Lower lobe of right lung (tissue), 2 donors: ENCODE results near the gene ST14. TPM values are rescaled to one million over a fixed set of nuclear protein-coding genes. Genes with fewer than 3 reads are reported as not detected.

Source experiments
- ATAC-seq, 2 donors: fragments of 200-7000 bp; cut with Tn5 transposase; one replicate each; pipeline ENCODE4 v1.9.1; 2020 to 2022; ENCODE audit warnings: mild to moderate bottlenecking in 2 of 2, moderate library complexity in 2 of 2
- DNase-seq: peaks from one replicate; pipeline ENCODE4 v3.0.0-alpha.2; 2020
- H3K27ac ChIP-seq: fragments of 200-600 bp; one replicate; pipeline ENCODE4 v1.8.0; 2022
- H3K27me3 ChIP-seq: fragments of 200-600 bp; one replicate; pipeline ENCODE4 v1.8.0; 2022; ENCODE audit warnings: low read depth
- H3K36me3 ChIP-seq: fragments of 200-600 bp; one replicate; pipeline ENCODE4 v1.8.0; 2022; ENCODE audit warnings: mild to moderate bottlenecking
- H3K4me1 ChIP-seq: fragments of 200-600 bp; one replicate; pipeline ENCODE4 v1.8.0; 2022
- H3K4me3 ChIP-seq: fragments of 200-600 bp; one replicate; pipeline ENCODE4 v1.8.0; 2022; ENCODE audit warnings: mild to moderate bottlenecking
- H3K9me3 ChIP-seq: fragments of 200-600 bp; one replicate; pipeline ENCODE4 v1.8.0; 2022
- intact Hi-C: fragments of 100-400 bp; cut with DNase I; formaldehyde crosslinking; loops from one replicate; pipeline ENCODE4 v1.11.0; 2022
- total RNA-seq: library from RNA; stranded (reverse); fragmentation: NEBNext Ultra II Directional; extraction: Animal tissue kit (Norgen Biotek cat#: 25700); gene quantifications from one replicate; pipeline ENCODE4 v1.2.1, GENCODE V29; 2021
- TF ChIP-seq, protein P1 (sequence below): fragments of 200-600 bp; IDR thresholded peaks from one replicate; pipeline ENCODE4 v1.8.0; 2022; ENCODE audit warnings: antibody characterized with exemption, mild to moderate bottlenecking
- donor health status: DM: no; HTN: yes; CAD: no; lungs with severe emphysema.

Gene ST14
- total RNA-seq, 1 donor from 2014 or later: 61.1 TPM

DNA sequence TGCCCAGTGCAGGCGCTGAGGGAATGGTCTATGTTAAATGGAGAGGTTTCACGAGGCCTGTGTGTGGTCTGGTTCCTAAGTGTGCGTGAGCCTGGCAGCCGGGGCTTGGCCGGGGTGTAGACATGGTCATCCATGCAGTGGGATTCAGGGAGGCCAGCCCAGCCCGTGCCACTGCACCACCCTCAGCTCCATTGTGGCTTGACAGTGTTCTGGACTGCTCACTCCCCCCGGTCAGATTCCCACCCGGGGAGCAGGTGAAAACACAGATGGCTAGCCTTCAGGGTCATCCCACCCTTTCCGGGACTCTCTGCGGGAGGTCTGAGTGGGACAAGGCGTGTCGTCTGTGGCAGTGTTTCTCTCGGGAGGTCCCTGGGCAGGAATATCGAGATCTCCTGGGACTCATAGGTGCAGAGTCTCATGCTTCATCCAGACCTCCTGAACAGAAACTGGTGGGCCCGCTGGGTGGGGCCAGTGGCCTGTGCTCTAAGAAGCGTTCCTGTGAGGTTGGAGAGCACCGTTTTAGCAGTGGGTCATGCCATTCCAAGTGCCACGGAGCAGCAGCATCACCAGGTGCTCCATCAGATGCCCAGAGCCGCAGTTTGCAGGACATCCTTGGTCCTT, 52.3 kb downstream of the ST14 start:
- no peak for ATAC-seq
- intact Hi-C loops: no loop called here
- Histone ChIP-seq H3K27me3 (no peaks in the 10 kb centered on the region), H3K27ac (no peak overlapping the region), H3K36me3 (peaks cover 19% of the 10 kb centered on the region), H3K9me3 (no peaks in the 10 kb centered on the region), H3K4me1 (peaks cover 9% of the 10 kb centered on the region), H3K4me3 (no peak overlapping the region)
- peak; percentile 43 for DNase-seq
- TF ChIP-seq, protein P1, sequence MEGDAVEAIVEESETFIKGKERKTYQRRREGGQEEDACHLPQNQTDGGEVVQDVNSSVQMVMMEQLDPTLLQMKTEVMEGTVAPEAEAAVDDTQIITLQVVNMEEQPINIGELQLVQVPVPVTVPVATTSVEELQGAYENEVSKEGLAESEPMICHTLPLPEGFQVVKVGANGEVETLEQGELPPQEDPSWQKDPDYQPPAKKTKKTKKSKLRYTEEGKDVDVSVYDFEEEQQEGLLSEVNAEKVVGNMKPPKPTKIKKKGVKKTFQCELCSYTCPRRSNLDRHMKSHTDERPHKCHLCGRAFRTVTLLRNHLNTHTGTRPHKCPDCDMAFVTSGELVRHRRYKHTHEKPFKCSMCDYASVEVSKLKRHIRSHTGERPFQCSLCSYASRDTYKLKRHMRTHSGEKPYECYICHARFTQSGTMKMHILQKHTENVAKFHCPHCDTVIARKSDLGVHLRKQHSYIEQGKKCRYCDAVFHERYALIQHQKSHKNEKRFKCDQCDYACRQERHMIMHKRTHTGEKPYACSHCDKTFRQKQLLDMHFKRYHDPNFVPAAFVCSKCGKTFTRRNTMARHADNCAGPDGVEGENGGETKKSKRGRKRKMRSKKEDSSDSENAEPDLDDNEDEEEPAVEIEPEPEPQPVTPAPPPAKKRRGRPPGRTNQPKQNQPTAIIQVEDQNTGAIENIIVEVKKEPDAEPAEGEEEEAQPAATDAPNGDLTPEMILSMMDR: no peak

DNA sequence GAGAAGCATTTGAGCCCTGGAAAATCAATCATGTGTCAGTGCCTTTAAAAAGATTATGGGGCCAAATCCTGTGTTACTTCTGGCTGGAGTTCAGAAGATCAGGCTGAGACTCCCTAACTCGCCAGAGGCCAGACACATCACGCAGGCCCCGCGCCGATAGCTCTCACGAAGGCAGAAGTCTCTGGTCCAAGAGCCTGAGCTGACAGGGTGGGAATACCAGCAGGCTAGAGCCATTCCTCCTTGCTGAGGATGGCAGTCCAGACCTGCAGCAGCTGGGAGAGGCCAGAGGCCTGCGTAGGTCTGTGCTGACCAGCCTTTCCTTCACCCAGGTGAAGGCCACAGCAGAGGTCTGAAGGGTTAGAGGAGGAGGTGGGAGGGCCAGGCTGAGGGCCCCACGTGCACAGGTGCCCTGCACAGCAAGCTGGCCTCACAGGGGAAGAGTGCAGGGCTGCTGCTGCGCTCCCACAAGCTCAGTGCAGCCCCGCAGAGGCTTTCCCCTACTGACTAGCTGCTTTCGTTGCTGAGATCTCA, 52.9 kb downstream of the ST14 start:
- no peak overlapping the region for H3K4me3 ChIP-seq
- no peaks in the 10 kb centered on the region for H3K27me3 ChIP-seq
- TF ChIP-seq, protein P1: no peak
- H3K27ac ChIP-seq: no peak overlapping the region
- peaks cover 17% of the 10 kb centered on the region for H3K36me3 ChIP-seq
- intact Hi-C loops: no loop called here
- no peaks in the 10 kb centered on the region for H3K9me3 ChIP-seq
- ATAC-seq (peak in 1 of 2 donors; percentile 8), DNase-seq (peak; percentile 30)
- H3K4me1 ChIP-seq: peaks cover 9% of the 10 kb centered on the region

DNA sequence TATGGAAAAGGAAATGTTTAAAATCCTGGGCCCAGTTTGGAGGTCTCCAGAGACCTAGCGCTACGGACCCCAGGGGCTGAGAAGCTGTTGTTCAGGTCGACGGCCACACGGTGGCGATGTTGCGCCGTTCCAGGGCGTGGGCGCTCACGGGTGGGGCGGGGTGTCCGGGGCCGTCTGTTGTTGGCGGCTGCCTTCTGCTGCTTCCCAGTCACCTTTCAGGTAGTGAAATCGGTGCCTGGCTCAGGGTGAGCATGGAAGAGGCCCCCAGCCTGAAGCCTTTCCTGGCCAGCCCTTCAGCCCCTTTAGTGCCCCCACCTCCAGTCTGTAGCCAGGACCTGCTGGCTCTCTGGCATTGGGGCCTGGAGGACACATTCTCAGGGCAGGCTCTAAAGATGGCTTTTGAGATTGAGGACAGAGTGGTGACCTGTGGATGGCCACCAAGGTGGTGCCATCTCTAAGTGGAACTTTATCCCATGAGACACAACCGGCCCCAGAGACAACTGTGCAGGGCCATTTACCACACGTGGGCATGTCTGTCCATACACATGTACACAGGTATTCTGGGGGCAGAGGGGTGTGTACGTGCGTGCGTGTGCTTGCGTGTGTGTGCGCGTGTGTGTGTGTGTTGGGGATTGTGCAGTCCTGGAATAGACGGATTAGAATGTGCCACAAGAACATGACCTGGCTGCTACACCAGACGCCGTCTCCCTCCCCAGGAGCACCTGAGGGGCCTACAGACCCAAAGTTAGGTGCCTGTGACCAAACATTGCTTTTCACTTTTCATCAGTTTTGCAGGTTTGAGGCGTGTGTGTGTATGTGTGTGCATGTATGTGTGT, 53.8 kb downstream of the ST14 start:
- Histone ChIP-seq H3K4me1 (peaks cover 9% of the 10 kb centered on the region), H3K36me3 (peaks cover 9% of the 10 kb centered on the region), H3K4me3 (no peak overlapping the region), H3K9me3 (no peaks in the 10 kb centered on the region), H3K27ac (no peak overlapping the region), H3K27me3 (no peaks in the 10 kb centered on the region)
- TF ChIP-seq, protein P1: peak; percentile 97
- DNase-seq: peak; percentile 80
- peak; percentile 84 to 87 for ATAC-seq
- intact Hi-C loops: no loop called here

DNA sequence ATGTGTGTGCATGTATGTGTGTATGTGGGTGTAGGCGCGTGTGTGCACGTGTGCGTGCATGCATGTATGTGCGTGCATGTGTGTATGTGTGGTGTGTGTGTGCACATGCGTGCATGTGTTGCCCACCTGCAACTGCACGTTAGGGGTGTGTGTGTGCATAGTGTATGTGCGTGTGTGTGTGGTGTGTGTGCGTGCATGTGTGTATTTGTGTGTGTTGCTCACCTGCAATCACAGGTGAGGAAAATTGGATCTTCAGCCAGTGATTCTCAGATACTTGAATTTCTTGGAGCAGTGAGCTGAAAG, 54.3 kb downstream of the ST14 start:
- Histone ChIP-seq H3K27me3 (no peaks in the 10 kb centered on the region), H3K4me3 (no peak overlapping the region), H3K9me3 (no peaks in the 10 kb centered on the region), H3K27ac (no peak overlapping the region), H3K36me3 (peaks cover 5% of the 10 kb centered on the region), H3K4me1 (peaks cover 9% of the 10 kb centered on the region)
- intact Hi-C loops: no loop called here
- ATAC-seq (no peak), DNase-seq (no peak)
- TF ChIP-seq, protein P1: no peak

DNA sequence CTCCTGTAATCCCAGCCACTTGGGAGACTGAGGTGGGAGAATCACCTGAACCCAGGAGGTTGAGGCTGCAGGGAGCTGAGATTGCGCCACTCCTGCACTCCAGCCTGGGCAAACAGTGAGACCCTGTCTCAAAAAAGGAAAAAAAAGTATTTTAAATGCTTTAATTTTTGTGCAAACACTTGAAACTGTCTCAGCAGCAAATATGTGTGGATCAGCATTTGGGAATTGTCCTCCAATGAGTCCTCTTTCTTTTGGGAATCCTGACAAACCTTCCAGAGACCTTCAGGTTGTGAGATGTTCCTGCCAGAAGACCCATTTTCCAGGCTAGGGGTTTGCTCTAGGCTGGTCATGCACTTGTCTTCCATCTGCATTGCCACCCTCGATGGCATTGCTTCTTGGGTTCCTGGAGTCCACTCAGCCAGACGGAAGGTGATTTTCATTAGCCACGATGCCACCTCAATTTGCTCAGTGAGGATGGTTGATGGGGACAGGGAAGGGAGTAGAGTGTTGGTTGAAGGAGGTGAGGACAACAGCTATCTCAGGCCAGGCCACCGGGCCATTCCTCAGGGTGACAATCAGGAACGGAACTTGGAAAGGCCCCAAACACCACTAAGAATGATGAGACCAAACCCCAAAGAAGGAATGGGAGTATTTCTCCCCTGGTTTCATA, 55.4 kb downstream of the ST14 start:
- no peak for ATAC-seq
- H3K36me3 ChIP-seq: peaks cover 1% of the 10 kb centered on the region
- H3K4me3 ChIP-seq: no peak overlapping the region
- peaks cover 9% of the 10 kb centered on the region for H3K4me1 ChIP-seq
- no peak for DNase-seq
- no peak overlapping the region for H3K27ac ChIP-seq
- TF ChIP-seq, protein P1: no peak
- intact Hi-C loops: no loop called here
- no peaks in the 10 kb centered on the region for H3K9me3 ChIP-seq
- no peaks in the 10 kb centered on the region for H3K27me3 ChIP-seq
